Vagina (tissue), 2 donors: ENCODE data around the gene NDUFB4. TPM values are rescaled to one million over a fixed set of nuclear protein-coding genes. Genes with fewer than 3 reads are reported as not detected.

Experiments
- DNase-seq, 2 donors: peaks; one replicate each; pipeline ENCODE4 v3.0.0-alpha.2; 2017; ENCODE audit errors: extremely low spot score in 2 of 2
- H3K27ac ChIP-seq: fragments of 200-600 bp; sonication (generic); one replicate; pipeline ENCODE4 v1.5.1; 2019
- H3K27me3 ChIP-seq: fragments of 200-600 bp; sonication (generic); one replicate; pipeline ENCODE4 v1.5.1; 2019
- H3K36me3 ChIP-seq, 2 donors: fragments of 200-600 bp; sonication (generic); one replicate each; pipeline ENCODE4 v1.5.1; 2017 to 2019
- H3K4me1 ChIP-seq: fragments of 200-600 bp; sonication (generic); one replicate; pipeline ENCODE4 v1.5.1; 2019
- H3K4me3 ChIP-seq, 2 donors: fragments of 200-600 bp; sonication (generic); 1 replicate in 1 of 2; 2 replicates in 1 of 2; pipeline ENCODE4 v1.5.1; 2016 to 2019
- H3K9me3 ChIP-seq: fragments of 200-600 bp; sonication (generic); one replicate; pipeline ENCODE4 v1.5.1; 2019
- CTCF ChIP-seq, 3 experiments: fragments of 450-650 bp in 2 of 3; fragments of 200-600 bp in 1 of 3; sonication (generic) in 1 of 3; IDR thresholded peaks; one replicate each; pipeline ENCODE4 v1.5.1; 2017 to 2019; ENCODE audit warnings: antibody characterized with exemption in 3 of 3, mild to moderate bottlenecking in 2 of 3, moderate library complexity in 2 of 3
- POLR2A ChIP-seq, 2 donors: fragments of 450-650 bp; IDR thresholded peaks; one replicate each; pipeline ENCODE4 v1.6.1; 2017; ENCODE audit warnings: antibody characterized with exemption in 2 of 2, mild to moderate bottlenecking in 2 of 2, moderate library complexity in 2 of 2
- POLR2AphosphoS5 ChIP-seq, 2 donors: sonication (generic); formaldehyde crosslinking; IDR thresholded peaks; one replicate each; pipeline ENCODE4 v1.9.0; 2017; ENCODE audit warnings: antibody characterized with exemption in 2 of 2, mild to moderate bottlenecking in 2 of 2, low read depth in 1 of 2; ENCODE audit not compliant: insufficient read depth in 1 of 2
- intact Hi-C: fragments of 100-400 bp; cut with DNase I; formaldehyde crosslinking; loops from one replicate; pipeline ENCODE4 v1.15.1; 2023
- total RNA-seq: library from RNA; depleted of rRNA; stranded (reverse); fragments of >200 nt; gene quantifications from one replicate; pipeline ENCODE4 v1.2.3, GENCODE V29; 2016

NDUFB4 gene
- total RNA-seq, 1 donor from 2014 or later = 82.5 TPM

- no peak for DNase-seq
- intact Hi-C loops = loop anchor here (10.0 kb wide), 1 partner anchor 146 kb away; the partner anchor contains the start of genes GTF2E1 and RABL3
- Histone ChIP-seq H3K36me3 (peaks cover 0 to 32% of the 10 kb centered on the region in 2 donors), H3K27me3 (no peaks in the 10 kb centered on the region), H3K9me3 (no peaks in the 10 kb centered on the region), H3K27ac (peak overlapping the region; percentile 6), H3K4me1 (peaks cover 38% of the 10 kb centered on the region), H3K4me3 (no peak overlapping the region)
- TF ChIP-seq POLR2A (IDR thresholded peaks at IDR 0.05) (no peak), POLR2AphosphoS5 (IDR thresholded peaks at IDR 0.05; ENCODE audit: insufficient read depth in 1 of 2, low read depth in 1 of 2) (no peak), CTCF (IDR thresholded peaks at IDR 0.05) (no peak)
Observed at GRCh38 chr3:120599211-120599610, 3.1 kb downstream of the NDUFB4 start.

- peaks cover 0 to 32% of the 10 kb centered on the region in 2 donors for H3K36me3 ChIP-seq
Observed at GRCh38 chr3:120601554-120601953, 5.4 kb downstream of the NDUFB4 start.

GRCh38 chr3:120602682-120603081 lies 6.5 kb downstream of the NDUFB4 start:
- H3K36me3 ChIP-seq = peaks cover 0 to 32% of the 10 kb centered on the region in 2 donors
- no peak for TF ChIP-seq CTCF (IDR thresholded peaks at IDR 0.05)
- intact Hi-C loops = no loop called here
- no peaks in the 10 kb centered on the region for H3K9me3 ChIP-seq
- H3K4me3 ChIP-seq = no peak overlapping the region
- H3K27ac ChIP-seq = no peak overlapping the region
- no peaks in the 10 kb centered on the region for H3K27me3 ChIP-seq
- no peak for DNase-seq
- peaks cover 30% of the 10 kb centered on the region for H3K4me1 ChIP-seq

More at GRCh38 chr3:120601554-120601953, 5.4 kb downstream of the NDUFB4 start:
- Histone ChIP-seq H3K4me3 (no peak overlapping the region), H3K27ac (no peak overlapping the region), H3K4me1 (peaks cover 38% of the 10 kb centered on the region), H3K9me3 (no peaks in the 10 kb centered on the region), H3K27me3 (no peaks in the 10 kb centered on the region)
- no peak for DNase-seq
- TF ChIP-seq CTCF (IDR thresholded peaks at IDR 0.05) (no peak), POLR2A (IDR thresholded peaks at IDR 0.05) (no peak), POLR2AphosphoS5 (IDR thresholded peaks at IDR 0.05; ENCODE audit: insufficient read depth in 1 of 2, low read depth in 1 of 2) (no peak)
- intact Hi-C loops = no loop called here

- Histone ChIP-seq H3K36me3 (peaks cover 0 to 21% of the 10 kb centered on the region in 2 donors), H3K27me3 (no peaks in the 10 kb centered on the region), H3K27ac (no peak overlapping the region), H3K9me3 (no peaks in the 10 kb centered on the region), H3K4me1 (peaks cover 13% of the 10 kb centered on the region), H3K4me3 (no peak overlapping the region)
- TF ChIP-seq POLR2AphosphoS5 (IDR thresholded peaks at IDR 0.05; ENCODE audit: insufficient read depth in 1 of 2, low read depth in 1 of 2) (no peak), POLR2A (IDR thresholded peaks at IDR 0.05) (no peak), CTCF (IDR thresholded peaks at IDR 0.05) (no peak)
- intact Hi-C loops = no loop called here
- no peak for DNase-seq
Observed at GRCh38 chr3:120604382-120604781, 8.2 kb downstream of the NDUFB4 start.

GRCh38 chr3:120604784-120605183 lies 8.6 kb downstream of the NDUFB4 start:
- no peak for DNase-seq
- TF ChIP-seq CTCF (IDR thresholded peaks at IDR 0.05) = no peak
- TF ChIP-seq POLR2A (IDR thresholded peaks at IDR 0.05) = no peak
- no peak for TF ChIP-seq POLR2AphosphoS5 (IDR thresholded peaks at IDR 0.05; ENCODE audit: insufficient read depth in 1 of 2, low read depth in 1 of 2)
- Histone ChIP-seq H3K4me1 (peaks cover 9% of the 10 kb centered on the region), H3K27me3 (no peaks in the 10 kb centered on the region), H3K4me3 (no peak overlapping the region), H3K27ac (no peak overlapping the region), H3K9me3 (no peaks in the 10 kb centered on the region), H3K36me3 (peaks cover 0 to 21% of the 10 kb centered on the region in 2 donors)
- intact Hi-C loops = no loop called here
